K562 (cell line): ENCODE results near the gene TCHP. TPM values are rescaled to one million over a fixed set of nuclear protein-coding genes. Genes with fewer than 3 reads are reported as not detected.

ENCODE experiments used
- ATAC-seq: fragments of 200-7000 bp; cut with Tn5 transposase; 3 replicates; pipeline ENCODE4 v1.9.1; 2020; ENCODE audit warnings: moderate library complexity
- BruUV-seq: library from RNA; stranded (reverse); fragments of 400-500 nt; replicated peaks from 2 replicates; lab custom pipeline; 2021; lab: Mats Ljungman, UMichigan
- CTCF ChIA-PET: fragments of 300-600 bp; formaldehyde crosslinking; extraction: SDS; loops from one replicate; lab custom pipeline; 2021; ENCODE audit warnings: low intra/inter-chr PET ratio; lab: Yijun Ruan, JAX
- POLR2A ChIA-PET: fragments of 300-600, 350-650 bp; sonication (Branson Sonifier 250); formaldehyde crosslinking; extraction: SDS; loops from one replicate; lab custom pipeline; 2021; ENCODE audit warnings: antibody characterized with exemption, inconsistent platforms; lab: Yijun Ruan, JAX
- DNase-seq, 4 experiments: peaks; one replicate each; pipeline versions ENCODE4 v3.0.0 to v3.0.0-alpha.2; 2011 to 2018; ENCODE audit warnings: low spot score in 3 of 4, mixed read lengths in 3 of 4; ENCODE audit errors: extremely low read depth in 1 of 4
- FAIRE-seq: peaks from 2 replicates; lab custom pipeline; 2011; peaks lifted over from hg19 to GRCh38; lab: Jason Lieb, UNC
- H2AFZ ChIP-seq: 2 replicates; pipeline ENCODE4 v1.6.0; 2011; ENCODE audit warnings: low read depth, low read length, control low read depth, inconsistent platforms
- H3K27ac ChIP-seq: fragments of 200-600 bp; 3 replicates; pipeline ENCODE4 v1.8.0; 2011; ENCODE audit warnings: low read depth, mild to moderate bottlenecking, control low read depth, inconsistent platforms, low read length, moderate library complexity, mixed read lengths; ENCODE audit errors: extremely low read depth
- H3K27me3 ChIP-seq, 2 experiments: fragments of 300-600 bp in 1 of 2; 2 replicates in 1 of 2; 3 replicates in 1 of 2; pipeline versions ENCODE4 v1.6.0 to v1.8.0; 2011; ENCODE audit warnings: inconsistent platforms in 2 of 2, low read length in 2 of 2, mild to moderate bottlenecking in 1 of 2, mixed read lengths in 1 of 2, moderate library complexity in 1 of 2; ENCODE audit not compliant: control insufficient read depth in 2 of 2, insufficient read depth in 2 of 2
- H3K36me3 ChIP-seq: fragments of 300-600 bp; 3 replicates; pipeline ENCODE4 v1.8.0; 2011; ENCODE audit warnings: mild to moderate bottlenecking, low read length, inconsistent platforms; ENCODE audit not compliant: control insufficient read depth, insufficient read depth
- H3K4me1 ChIP-seq, 2 experiments: fragments of 200-600 bp in 1 of 2; replicated peaks in 1 of 2; 2 replicates in 1 of 2; 3 replicates in 1 of 2; pipeline versions ENCODE4 v1.5.1 to v1.8.0; 2011; ENCODE audit warnings: inconsistent platforms in 2 of 2, low read length in 2 of 2, mild to moderate bottlenecking in 1 of 2, mixed read lengths in 1 of 2, moderate library complexity in 1 of 2; ENCODE audit not compliant: control insufficient read depth in 2 of 2, insufficient read depth in 2 of 2
- H3K4me2 ChIP-seq: 2 replicates; pipeline ENCODE4 v1.6.1; 2011; ENCODE audit warnings: low read length, control low read depth, inconsistent platforms, mixed read lengths; ENCODE audit not compliant: insufficient read depth
- H3K4me3 ChIP-seq: fragments of 200-600 bp; sonication (generic), shearing (Covaris generic); 2 replicates; pipeline ENCODE4 v1.5.1; 2016; ENCODE audit warnings: control low read depth, inconsistent platforms
- H3K79me2 ChIP-seq: fragments of 200-600 bp; 3 replicates; pipeline ENCODE4 v1.8.0; 2011; ENCODE audit warnings: low read length, inconsistent platforms; ENCODE audit not compliant: control insufficient read depth, insufficient read depth
- H3K9ac ChIP-seq, 2 experiments: 2 replicates each; pipeline versions ENCODE4 v1.6.0 to v1.6.1; 2011; ENCODE audit warnings: low read depth in 2 of 2, low read length in 2 of 2, control low read depth in 1 of 2, inconsistent platforms in 1 of 2, mild to moderate bottlenecking in 1 of 2, mixed read lengths in 1 of 2; ENCODE audit not compliant: insufficient read depth in 1 of 2
- H3K9me1 ChIP-seq: one replicate; pipeline ENCODE4 v1.6.0; 2011; ENCODE audit warnings: inconsistent platforms, mild to moderate bottlenecking, low read length, moderate library complexity; ENCODE audit not compliant: control insufficient read depth, insufficient read depth
- H3K9me3 ChIP-seq: replicated peaks from 2 replicates; pipeline ENCODE4 v1.5.1; 2011; ENCODE audit warnings: low read depth, low read length, inconsistent platforms; ENCODE audit not compliant: control insufficient read depth, insufficient read depth
- H4K20me1 ChIP-seq: replicated peaks from 2 replicates; pipeline ENCODE4 v1.6.1; 2011; ENCODE audit warnings: low read length, inconsistent platforms, mixed read lengths; ENCODE audit not compliant: control insufficient read depth, insufficient read depth
- C11orf30 ChIP-seq: fragments of 450-650 bp; IDR thresholded peaks from 2 replicates; pipeline ENCODE4 v1.6.1; 2016; ENCODE audit warnings: low read depth, mild to moderate bottlenecking
- EGR1 ChIP-seq: fragments of 450-650 bp; conservative IDR thresholded peaks from 2 replicates; pipeline ENCODE4 v1.6.1; 2017; ENCODE audit warnings: mild to moderate bottlenecking
- ETV5 ChIP-seq: sonication (generic); formaldehyde crosslinking; IDR thresholded peaks from 2 replicates; pipeline ENCODE4 v1.4.0; 2020; ENCODE audit warnings: low read depth, mild to moderate bottlenecking, missing genetic modification reagents
- HDAC8 ChIP-seq: fragments of 450-650 bp; IDR thresholded peaks from 2 replicates; pipeline ENCODE4 v1.6.1; 2016; ENCODE audit warnings: mild to moderate bottlenecking, missing genetic modification characterization, moderate library complexity, missing compliant biosample characterization
- HMG20A ChIP-seq: fragments of 450-650 bp; formaldehyde crosslinking; conservative IDR thresholded peaks from 2 replicates; pipeline ENCODE4 v1.4.0; 2020; ENCODE audit warnings: mild to moderate bottlenecking, mixed read lengths
- ILF3 ChIP-seq: fragments of 450-650 bp; IDR thresholded peaks from 2 replicates; pipeline ENCODE4 v1.6.1; 2018; ENCODE audit warnings: antibody characterized with exemption, mild to moderate bottlenecking, moderate library complexity, borderline replicate concordance
- KDM1A ChIP-seq, 2 experiments: fragments of 450-650 bp; IDR thresholded peaks; 2 replicates each; pipeline ENCODE4 v1.6.1; 2016; ENCODE audit warnings: mild to moderate bottlenecking in 2 of 2
- KHSRP ChIP-seq: fragments of 450-650 bp; IDR thresholded peaks from 2 replicates; pipeline ENCODE4 v1.6.1; 2017
- MXI1 ChIP-seq: IDR thresholded peaks from 2 replicates; pipeline ENCODE4 v1.6.1; 2011; ENCODE audit warnings: low read depth, mild to moderate bottlenecking, improper control_type of control experiment, low read length
- RBM17 ChIP-seq: fragments of 200-400 bp; formaldehyde crosslinking; IDR thresholded peaks from 2 replicates; pipeline ENCODE4 v1.6.1; 2017; ENCODE audit warnings: low read depth, mild to moderate bottlenecking, low read length, borderline replicate concordance
- SMAD4 ChIP-seq: fragments of 250-450 bp; sonication (Bioruptor Pico); conservative IDR thresholded peaks from 2 replicates; pipeline ENCODE4 v1.8.0; 2021; ENCODE audit warnings: inconsistent platforms, mild to moderate bottlenecking, moderate library complexity
- SREBF2 ChIP-seq: sonication (generic); formaldehyde crosslinking; IDR thresholded peaks from 2 replicates; pipeline ENCODE4 v1.4.0; 2020; ENCODE audit warnings: mild to moderate bottlenecking, missing genetic modification reagents
- SRSF1 ChIP-seq: fragments of 200-400 bp; formaldehyde crosslinking; IDR thresholded peaks from 2 replicates; pipeline ENCODE4 v1.6.1; 2017; ENCODE audit warnings: mild to moderate bottlenecking, low read depth, low read length, moderate library complexity
- ZBTB1 ChIP-seq: sonication (generic); formaldehyde crosslinking; IDR thresholded peaks from 2 replicates; pipeline ENCODE4 v1.8.1; 2023; ENCODE audit warnings: missing genetic modification reagents, low read depth, mild to moderate bottlenecking, borderline replicate concordance
- ZNF41 ChIP-seq: fragments of 250-450 bp; sonication (Bioruptor Pico); conservative IDR thresholded peaks from 2 replicates; pipeline ENCODE4 v1.4.0; 2020; ENCODE audit warnings: mild to moderate bottlenecking
- WGBS: fragments of 100-300 bp; shearing (Covaris generic); methylation state at CpG from one replicate; pipeline ENCODE4 v1.1.6; 2016; ENCODE audit warnings: low coverage, mixed read lengths; ENCODE audit not compliant: insufficient coverage; ENCODE audit errors: missing lambda C conversion rate; 5-methylcytosine and 5-hydroxymethylcytosine counted together
- in situ Hi-C: fragments of 300-500 bp; cut with MboI; formaldehyde crosslinking; loops from 4 replicates; pipeline ENCODE4 v1.15.0; 2018; ENCODE audit warnings: inconsistent platforms, mixed read lengths
- intact Hi-C: fragments of 100-400 bp; cut with micrococcal nuclease; formaldehyde crosslinking; loops from 2 replicates; pipeline ENCODE4 v1.14.2; 2022
- polyA plus RNA-seq, 8 experiments: library from polyadenylated mRNA; depleted of rRNA in 4 of 8; stranded (reverse) in 5 of 8; unstranded in 3 of 8; fragments of >200 nt; fragmentation: Nextera tagmentation in 2 of 8; fragmentation: Illumina TruSeq in 1 of 8; extraction: Ambion mirVana in 2 of 8; extraction: Trizol in 1 of 8; gene quantifications; 2 replicates each; pipeline versions ENCODE4 v1.2.1 to v1.2.3, GENCODE V29; 2011 to 2014; ENCODE audit warnings: inconsistent platforms in 1 of 8, missing spikeins in 1 of 8
- total RNA-seq, 7 experiments: library from RNA; depleted of rRNA in 6 of 7; stranded (reverse); fragments of >200 nt in 6 of 7; fragmentation: Illumina TruSeq in 2 of 7; extraction: Trizol in 2 of 7; gene quantifications; 2 replicates each; pipeline versions ENCODE4 v1.2.1 to v1.2.3, GENCODE V29; 2011 to 2021; ENCODE audit warnings: low replicate concordance in 1 of 7
- TF ChIP-seq, protein P1 (sequence below): fragments of 450-650 bp; IDR thresholded peaks from 2 replicates; pipeline ENCODE4 v1.6.1; 2018; ENCODE audit not compliant: partially characterized antibody

Gene TCHP
- total and polyA plus RNA-seq, 9 of the 15 experiments (the other 6 are each of a cell fraction or from before 2014, with no cell fraction given), result 3.4 to 30.4 (median 19.7) TPM

- TF ChIP-seq, protein P1, sequence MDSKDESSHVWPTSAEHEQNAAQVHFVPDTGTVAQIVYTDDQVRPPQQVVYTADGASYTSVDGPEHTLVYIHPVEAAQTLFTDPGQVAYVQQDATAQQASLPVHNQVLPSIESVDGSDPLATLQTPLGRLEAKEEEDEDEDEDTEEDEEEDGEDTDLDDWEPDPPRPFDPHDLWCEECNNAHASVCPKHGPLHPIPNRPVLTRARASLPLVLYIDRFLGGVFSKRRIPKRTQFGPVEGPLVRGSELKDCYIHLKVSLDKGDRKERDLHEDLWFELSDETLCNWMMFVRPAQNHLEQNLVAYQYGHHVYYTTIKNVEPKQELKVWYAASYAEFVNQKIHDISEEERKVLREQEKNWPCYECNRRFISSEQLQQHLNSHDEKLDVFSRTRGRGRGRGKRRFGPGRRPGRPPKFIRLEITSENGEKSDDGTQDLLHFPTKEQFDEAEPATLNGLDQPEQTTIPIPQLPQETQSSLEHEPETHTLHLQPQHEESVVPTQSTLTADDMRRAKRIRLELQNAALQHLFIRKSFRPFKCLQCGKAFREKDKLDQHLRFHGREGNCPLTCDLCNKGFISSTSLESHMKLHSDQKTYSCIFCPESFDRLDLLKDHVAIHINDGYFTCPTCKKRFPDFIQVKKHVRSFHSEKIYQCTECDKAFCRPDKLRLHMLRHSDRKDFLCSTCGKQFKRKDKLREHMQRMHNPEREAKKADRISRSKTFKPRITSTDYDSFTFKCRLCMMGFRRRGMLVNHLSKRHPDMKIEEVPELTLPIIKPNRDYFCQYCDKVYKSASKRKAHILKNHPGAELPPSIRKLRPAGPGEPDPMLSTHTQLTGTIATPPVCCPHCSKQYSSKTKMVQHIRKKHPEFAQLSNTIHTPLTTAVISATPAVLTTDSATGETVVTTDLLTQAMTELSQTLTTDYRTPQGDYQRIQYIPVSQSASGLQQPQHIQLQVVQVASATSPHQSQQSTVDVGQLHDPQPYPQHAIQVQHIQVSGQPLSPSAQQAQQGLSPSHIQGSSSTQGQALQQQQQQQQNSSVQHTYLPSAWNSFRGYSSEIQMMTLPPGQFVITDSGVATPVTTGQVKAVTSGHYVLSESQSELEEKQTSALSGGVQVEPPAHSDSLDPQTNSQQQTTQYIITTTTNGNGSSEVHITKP, result no peak
- TF ChIP-seq EGR1 (peak; percentile 28; the same call in 1 of the 2 replicates), KDM1A (IDR thresholded peaks at IDR 0.05) (peak; percentile 85 to 90), KHSRP (no peak)
Measured at GRCh38 chr12:109871668-109872314, 28.3 kb upstream of the TCHP start (continued).

DNA sequence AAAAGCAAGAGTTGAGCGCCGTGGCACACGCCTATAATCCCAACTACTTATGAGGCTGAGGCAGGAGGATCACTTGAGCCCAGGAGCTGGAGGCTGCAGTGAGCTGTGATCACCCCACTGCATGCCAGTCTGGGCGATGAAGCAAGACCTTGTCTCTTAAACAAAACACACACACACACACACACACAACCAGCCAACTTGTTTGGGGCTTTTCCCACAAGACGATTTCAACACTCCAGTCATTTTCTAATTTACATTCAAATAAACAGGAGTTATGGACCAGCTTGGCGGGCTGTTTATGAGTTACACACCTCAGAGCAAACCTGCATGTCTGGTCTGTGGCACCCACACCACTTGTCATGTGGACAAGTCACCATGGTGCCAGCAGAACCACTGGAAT, 26.4 kb upstream of the TCHP start:
- no peaks in the 10 kb centered on the region for H3K36me3 ChIP-seq
- no peaks in the 10 kb centered on the region for H3K9me1 ChIP-seq
- H3K79me2 ChIP-seq, result no peaks in the 10 kb centered on the region
- intact Hi-C loops (no loop called here), in situ Hi-C loops (no loop called here)
- H3K27me3 ChIP-seq, result peaks cover 16 to 31% of the 10 kb centered on the region in 2 experiments; a peak in 4 of 5 replicates
- no peak overlapping the region for H3K4me3 ChIP-seq
- BruUV-seq, result no TSS peak
- DNase-seq (no peak), FAIRE-seq (no peak), ATAC-seq (no peak)
- H3K9ac ChIP-seq, result no peak overlapping the region
- H3K4me2 ChIP-seq, result no peak overlapping the region
- CTCF ChIA-PET, result no interaction called here
- H2AFZ ChIP-seq, result no peak overlapping the region
- H3K27ac ChIP-seq, result no peak overlapping the region
- 15% methylated on average over 6 of the region's 6 CpGs for WGBS
- H3K4me1 ChIP-seq, result no peaks in the 10 kb centered on the region
- no peaks in the 10 kb centered on the region; the same call in 1 of the 2 replicates for H4K20me1 ChIP-seq
- H3K9me3 ChIP-seq, result no peaks in the 10 kb centered on the region
- POLR2A ChIA-PET, result interaction anchor here (0.6 to 2.2 kb wide), 3 partner anchors 14 to 459 kb away, joined by 3 to 8 read pairs (median 4); no protein-coding TSS in a partner anchor
- TF ChIP-seq SRSF1 (no peak), C11orf30 (no peak), MXI1 (no peak), ZNF41 (CRISPR knock-in tag) (no peak), SMAD4 (no peak), HDAC8 (tag) (no peak), ILF3 (no peak), HMG20A (no peak), SREBF2 (CRISPR knock-in tag) (no peak), ZBTB1 (CRISPR knock-in tag) (no peak), RBM17 (no peak), ETV5 (no peak)
